T-helper 2 cell treated with Interferon-gamma antibody and Interleukin-4, amounts not matched to agents 5 μg/mL and 100 μg/mL, for 36 hours (primary cell): ENCODE results near the gene KCNC4.
A peak's percentile ranks its signal among the peaks of the same experiment; 100 is the strongest.

Experiments
- DNase-seq: peaks from one replicate; pipeline ENCODE4 v3.0.0; 2021; ENCODE audit warnings: low spot score
- H3K27ac Mint-ChIP-seq: one replicate; pipeline ENCODE4 v1.8.0; 2021; ENCODE audit warnings: mild to moderate bottlenecking, mixed read lengths
- H3K27me3 Mint-ChIP-seq: one replicate; pipeline ENCODE4 v1.8.0; 2021; ENCODE audit warnings: low read depth, mixed read lengths
- H3K36me3 Mint-ChIP-seq: one replicate; pipeline ENCODE4 v1.8.0; 2021; ENCODE audit warnings: low read depth, mixed read lengths
- H3K4me1 Mint-ChIP-seq: one replicate; pipeline ENCODE4 v1.8.0; 2021; ENCODE audit warnings: low read depth, mixed read lengths
- H3K4me3 Mint-ChIP-seq: one replicate; pipeline ENCODE4 v1.8.0; 2022; ENCODE audit warnings: mild to moderate bottlenecking, moderate library complexity, mixed read lengths
- H3K9me3 Mint-ChIP-seq: one replicate; pipeline ENCODE4 v1.8.0; 2021; ENCODE audit warnings: mixed read lengths

Gene KCNC4

GRCh38 chr1:110176299-110176956 lies 33.7 kb upstream of the KCNC4 start:
- H3K36me3 Mint-ChIP-seq, result no peaks in the 10 kb centered on the region
- H3K4me3 Mint-ChIP-seq, result no peak overlapping the region
- H3K9me3 Mint-ChIP-seq, result no peaks in the 10 kb centered on the region
- H3K4me1 Mint-ChIP-seq, result no peaks in the 10 kb centered on the region
- H3K27ac Mint-ChIP-seq, result no peak overlapping the region
- no peaks in the 10 kb centered on the region for H3K27me3 Mint-ChIP-seq
- no peak for DNase-seq

- Mint-ChIP-seq H3K27me3 (no peaks in the 10 kb centered on the region), H3K4me3 (no peak overlapping the region), H3K36me3 (no peaks in the 10 kb centered on the region), H3K4me1 (no peaks in the 10 kb centered on the region), H3K9me3 (no peaks in the 10 kb centered on the region), H3K27ac (no peak overlapping the region)
- no peak for DNase-seq
Observed at GRCh38 chr1:110177775-110178174, 32.3 kb upstream of the KCNC4 start.

- Mint-ChIP-seq H3K4me1 (no peaks in the 10 kb centered on the region), H3K27me3 (peaks cover 11% of the 10 kb centered on the region), H3K4me3 (no peak overlapping the region), H3K27ac (no peak overlapping the region), H3K36me3 (no peaks in the 10 kb centered on the region), H3K9me3 (no peaks in the 10 kb centered on the region)
- DNase-seq, result no peak
Observed at GRCh38 chr1:110183642-110184167, 26.4 kb upstream of the KCNC4 start.

- no peak for DNase-seq
- no peaks in the 10 kb centered on the region for H3K9me3 Mint-ChIP-seq
- no peaks in the 10 kb centered on the region for H3K36me3 Mint-ChIP-seq
- no peak overlapping the region for H3K27ac Mint-ChIP-seq
- H3K27me3 Mint-ChIP-seq, result peaks cover 13% of the 10 kb centered on the region
- H3K4me1 Mint-ChIP-seq, result no peaks in the 10 kb centered on the region
- no peak overlapping the region for H3K4me3 Mint-ChIP-seq
Observed at GRCh38 chr1:110184446-110184845, 25.7 kb upstream of the KCNC4 start.

GRCh38 chr1:110185181-110185580 lies 24.9 kb upstream of the KCNC4 start:
- H3K4me1 Mint-ChIP-seq, result no peaks in the 10 kb centered on the region
- DNase-seq, result no peak
- no peaks in the 10 kb centered on the region for H3K36me3 Mint-ChIP-seq
- H3K9me3 Mint-ChIP-seq, result no peaks in the 10 kb centered on the region
- H3K4me3 Mint-ChIP-seq, result no peak overlapping the region
- no peak overlapping the region for H3K27ac Mint-ChIP-seq
- peaks cover 13% of the 10 kb centered on the region for H3K27me3 Mint-ChIP-seq

GRCh38 chr1:110186558-110186957 lies 23.6 kb upstream of the KCNC4 start:
- Mint-ChIP-seq H3K27ac (no peak overlapping the region), H3K4me3 (no peak overlapping the region), H3K27me3 (peaks cover 13% of the 10 kb centered on the region), H3K9me3 (no peaks in the 10 kb centered on the region), H3K36me3 (no peaks in the 10 kb centered on the region), H3K4me1 (no peaks in the 10 kb centered on the region)
- no peak for DNase-seq

GRCh38 chr1:110187139-110187890 lies 22.8 kb upstream of the KCNC4 start:
- H3K36me3 Mint-ChIP-seq, result no peaks in the 10 kb centered on the region
- H3K27ac Mint-ChIP-seq, result no peak overlapping the region
- H3K27me3 Mint-ChIP-seq, result peaks cover 13% of the 10 kb centered on the region
- no peak overlapping the region for H3K4me3 Mint-ChIP-seq
- no peak for DNase-seq
- H3K9me3 Mint-ChIP-seq, result no peaks in the 10 kb centered on the region
- H3K4me1 Mint-ChIP-seq, result no peaks in the 10 kb centered on the region

GRCh38 chr1:110188035-110188618 lies 22.0 kb upstream of the KCNC4 start:
- peaks cover 13% of the 10 kb centered on the region for H3K27me3 Mint-ChIP-seq

GRCh38 chr1:110189181-110189580 lies 20.9 kb upstream of the KCNC4 start:
- Mint-ChIP-seq H3K27me3 (peaks cover 13% of the 10 kb centered on the region), H3K36me3 (no peaks in the 10 kb centered on the region), H3K9me3 (no peaks in the 10 kb centered on the region), H3K4me1 (no peaks in the 10 kb centered on the region), H3K4me3 (no peak overlapping the region), H3K27ac (no peak overlapping the region)
- no peak for DNase-seq

More at GRCh38 chr1:110188035-110188618, 22.0 kb upstream of the KCNC4 start:
- Mint-ChIP-seq H3K4me1 (no peaks in the 10 kb centered on the region), H3K36me3 (no peaks in the 10 kb centered on the region), H3K9me3 (no peaks in the 10 kb centered on the region), H3K27ac (no peak overlapping the region), H3K4me3 (no peak overlapping the region)
- no peak for DNase-seq

GRCh38 chr1:110190282-110190929 lies 19.7 kb upstream of the KCNC4 start:
- H3K36me3 Mint-ChIP-seq, result no peaks in the 10 kb centered on the region
- H3K4me3 Mint-ChIP-seq, result no peak overlapping the region
- H3K4me1 Mint-ChIP-seq, result no peaks in the 10 kb centered on the region
- no peak for DNase-seq
- H3K27me3 Mint-ChIP-seq, result peaks cover 13% of the 10 kb centered on the region
- H3K27ac Mint-ChIP-seq, result no peak overlapping the region
- no peaks in the 10 kb centered on the region for H3K9me3 Mint-ChIP-seq

GRCh38 chr1:110192541-110192940 lies 17.6 kb upstream of the KCNC4 start:
- H3K4me1 Mint-ChIP-seq, result peaks cover 2% of the 10 kb centered on the region
- no peak for DNase-seq
- H3K27me3 Mint-ChIP-seq, result peaks cover 7% of the 10 kb centered on the region
- H3K4me3 Mint-ChIP-seq, result no peak overlapping the region
- no peaks in the 10 kb centered on the region for H3K9me3 Mint-ChIP-seq
- no peak overlapping the region for H3K27ac Mint-ChIP-seq
- H3K36me3 Mint-ChIP-seq, result no peaks in the 10 kb centered on the region

- H3K27me3 Mint-ChIP-seq, result no peaks in the 10 kb centered on the region
Observed at GRCh38 chr1:110195196-110195595, 14.9 kb upstream of the KCNC4 start.

GRCh38 chr1:110196917-110197765 lies 13.0 kb upstream of the KCNC4 start:
- peak; percentile 35 for DNase-seq
- Mint-ChIP-seq H3K27me3 (no peaks in the 10 kb centered on the region), H3K9me3 (no peaks in the 10 kb centered on the region), H3K4me1 (peaks cover 2% of the 10 kb centered on the region), H3K4me3 (no peak overlapping the region), H3K36me3 (no peaks in the 10 kb centered on the region), H3K27ac (no peak overlapping the region)

More at GRCh38 chr1:110195196-110195595, 14.9 kb upstream of the KCNC4 start:
- no peak overlapping the region for H3K27ac Mint-ChIP-seq
- no peak for DNase-seq
- H3K9me3 Mint-ChIP-seq, result no peaks in the 10 kb centered on the region
- no peak overlapping the region for H3K4me3 Mint-ChIP-seq
- peaks cover 2% of the 10 kb centered on the region for H3K4me1 Mint-ChIP-seq
- no peaks in the 10 kb centered on the region for H3K36me3 Mint-ChIP-seq
